Calu3 (cell line): ENCODE measurements around the gene RIMBP2. TPM values are rescaled to one million over a fixed set of nuclear protein-coding genes. Genes with fewer than 3 reads are reported as not detected.

Experiments
- BruUV-seq: library from RNA; stranded (reverse); fragments of 400-500 nt; replicated peaks from 2 replicates; lab custom pipeline; 2021; lab: Mats Ljungman, UMichigan
- CTCF ChIA-PET: fragments of 300-600 bp; sonication (Branson Sonifier 250); formaldehyde crosslinking; loops from one replicate; lab custom pipeline; 2022; ENCODE audit warnings: antibody characterized with exemption; lab: Charles Lee
- DNase-seq: peaks from one replicate; pipeline ENCODE4 v3.0.0; 2022
- H3K27ac Mint-ChIP-seq: one replicate; pipeline ENCODE4 v1.8.0; 2022; ENCODE audit warnings: mixed read lengths; ENCODE audit not compliant: unreplicated experiment
- H3K27me3 Mint-ChIP-seq: one replicate; pipeline ENCODE4 v1.8.0; 2022; ENCODE audit warnings: mixed read lengths; ENCODE audit not compliant: unreplicated experiment
- H3K36me3 Mint-ChIP-seq: one replicate; pipeline ENCODE4 v1.8.0; 2022; ENCODE audit warnings: mild to moderate bottlenecking, moderate library complexity, mixed read lengths; ENCODE audit not compliant: insufficient read depth, unreplicated experiment
- H3K4me1 Mint-ChIP-seq: one replicate; pipeline ENCODE4 v1.8.0; 2022; ENCODE audit warnings: mild to moderate bottlenecking, low read depth, mixed read lengths; ENCODE audit not compliant: unreplicated experiment
- H3K4me3 Mint-ChIP-seq: one replicate; pipeline ENCODE4 v1.8.0; 2022; ENCODE audit warnings: mild to moderate bottlenecking, low read depth, moderate library complexity, mixed read lengths; ENCODE audit not compliant: unreplicated experiment
- H3K9me3 Mint-ChIP-seq: one replicate; pipeline ENCODE4 v1.8.0; 2022; ENCODE audit warnings: low read depth, mixed read lengths; ENCODE audit not compliant: unreplicated experiment
- intact Hi-C: fragments of 100-400 bp; cut with micrococcal nuclease; formaldehyde crosslinking; loops from one replicate; pipeline ENCODE4 v1.10.0; 2022; ENCODE audit not compliant: unreplicated experiment
- total RNA-seq: library from RNA; stranded (reverse); gene quantifications from 2 replicates; pipeline ENCODE4 v1.2.3, GENCODE V29; 2022
- TF ChIP-seq, protein P1 (sequence below): fragments of 200-600 bp; IDR thresholded peaks from one replicate; pipeline ENCODE4 v1.8.0; 2022; ENCODE audit warnings: antibody characterized with exemption; ENCODE audit not compliant: unreplicated experiment

RIMBP2 gene
- total RNA-seq, 1 experiment from 2014 or later: 6.1 TPM

DNA sequence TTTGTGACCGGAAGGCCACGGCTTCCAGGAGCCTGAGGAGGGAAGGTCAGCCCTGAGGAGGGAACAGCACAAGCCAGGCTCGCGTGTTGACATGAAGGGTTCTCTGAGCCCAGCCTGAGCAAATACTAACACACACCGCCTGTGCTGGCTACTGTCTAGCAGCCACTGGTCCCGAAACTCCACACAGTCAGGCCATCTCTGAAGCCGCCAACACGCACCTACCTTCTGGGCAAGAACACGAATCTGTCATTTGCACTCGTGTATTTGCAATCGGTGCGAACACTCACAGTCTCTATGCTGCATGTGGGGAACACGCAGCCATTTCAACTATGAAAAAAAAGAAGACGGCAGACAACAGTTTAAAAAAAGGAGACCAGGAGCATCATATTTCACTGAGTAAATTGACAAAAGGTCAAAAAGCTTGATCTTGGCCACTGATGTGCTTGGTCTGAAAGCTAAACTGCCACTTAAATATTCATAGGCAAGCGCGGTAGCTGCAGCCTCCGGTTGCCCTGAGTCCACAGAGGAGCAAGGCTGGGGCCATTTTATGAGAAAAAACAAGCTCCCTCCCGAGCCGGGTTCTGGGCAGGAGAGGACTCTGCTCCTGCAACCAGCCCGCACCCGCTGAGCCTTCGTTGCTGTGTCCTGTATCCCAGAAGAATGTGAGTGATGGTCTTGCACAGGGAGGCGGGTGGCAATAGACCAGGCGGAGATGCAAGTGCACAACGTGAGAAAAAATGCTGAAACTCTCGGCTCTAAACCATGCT is 57.8 kb downstream of the RIMBP2 start:
- CTCF ChIA-PET: no interaction called here
- H3K27me3 Mint-ChIP-seq: no peaks in the 10 kb centered on the region
- no peak overlapping the region for H3K4me3 Mint-ChIP-seq
- H3K4me1 Mint-ChIP-seq: no peaks in the 10 kb centered on the region
- H3K27ac Mint-ChIP-seq: no peak overlapping the region
- no peaks in the 10 kb centered on the region for H3K36me3 Mint-ChIP-seq
- peaks cover 22% of the 10 kb centered on the region for H3K9me3 Mint-ChIP-seq
- DNase-seq: no peak
- BruUV-seq: no TSS peak
- TF ChIP-seq, protein P1, sequence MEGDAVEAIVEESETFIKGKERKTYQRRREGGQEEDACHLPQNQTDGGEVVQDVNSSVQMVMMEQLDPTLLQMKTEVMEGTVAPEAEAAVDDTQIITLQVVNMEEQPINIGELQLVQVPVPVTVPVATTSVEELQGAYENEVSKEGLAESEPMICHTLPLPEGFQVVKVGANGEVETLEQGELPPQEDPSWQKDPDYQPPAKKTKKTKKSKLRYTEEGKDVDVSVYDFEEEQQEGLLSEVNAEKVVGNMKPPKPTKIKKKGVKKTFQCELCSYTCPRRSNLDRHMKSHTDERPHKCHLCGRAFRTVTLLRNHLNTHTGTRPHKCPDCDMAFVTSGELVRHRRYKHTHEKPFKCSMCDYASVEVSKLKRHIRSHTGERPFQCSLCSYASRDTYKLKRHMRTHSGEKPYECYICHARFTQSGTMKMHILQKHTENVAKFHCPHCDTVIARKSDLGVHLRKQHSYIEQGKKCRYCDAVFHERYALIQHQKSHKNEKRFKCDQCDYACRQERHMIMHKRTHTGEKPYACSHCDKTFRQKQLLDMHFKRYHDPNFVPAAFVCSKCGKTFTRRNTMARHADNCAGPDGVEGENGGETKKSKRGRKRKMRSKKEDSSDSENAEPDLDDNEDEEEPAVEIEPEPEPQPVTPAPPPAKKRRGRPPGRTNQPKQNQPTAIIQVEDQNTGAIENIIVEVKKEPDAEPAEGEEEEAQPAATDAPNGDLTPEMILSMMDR: no peak
- intact Hi-C loops: no loop called here

- no TSS peak for BruUV-seq
- Mint-ChIP-seq H3K27ac (no peak overlapping the region), H3K9me3 (peaks cover 31% of the 10 kb centered on the region), H3K4me1 (no peaks in the 10 kb centered on the region), H3K4me3 (no peak overlapping the region), H3K27me3 (no peaks in the 10 kb centered on the region), H3K36me3 (no peaks in the 10 kb centered on the region)
- CTCF ChIA-PET: no interaction called here
- TF ChIP-seq, protein P1: no peak
- DNase-seq: no peak
- intact Hi-C loops: no loop called here
Observed at GRCh38 chr12:130656411-130656810, 59.7 kb downstream of the RIMBP2 start.

DNA sequence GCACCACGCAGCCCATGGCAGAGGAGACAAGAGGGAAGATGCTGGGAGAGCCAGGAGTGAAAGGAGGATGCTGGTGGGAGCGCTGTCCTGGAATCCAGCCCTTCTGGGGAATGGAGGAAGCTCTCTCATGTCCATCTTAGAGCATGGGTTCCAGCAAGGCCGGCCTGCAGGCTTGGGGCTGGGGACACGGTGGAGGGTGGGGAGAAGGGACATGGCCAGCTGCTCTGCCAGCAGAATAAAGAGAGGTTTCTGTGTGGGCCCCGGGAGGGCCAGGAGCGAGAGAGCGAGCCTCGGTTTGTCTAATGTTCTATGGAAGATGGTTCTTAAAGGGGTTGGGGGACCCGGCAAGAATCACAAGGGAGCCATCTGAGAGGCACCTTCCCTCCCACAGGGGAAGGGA is 60.2 kb downstream of the RIMBP2 start:
- H3K4me3 Mint-ChIP-seq: no peak overlapping the region

GRCh38 chr12:130655010-130655409 is 61.1 kb downstream of the RIMBP2 start:
- no peak for DNase-seq
- no peak overlapping the region for H3K27ac Mint-ChIP-seq
- H3K4me3 Mint-ChIP-seq: no peak overlapping the region
- CTCF ChIA-PET: interaction anchor here (0.6 kb wide), 1 partner anchor 170 kb away, joined by 3 read pairs; no protein-coding TSS in a partner anchor
- no TSS peak for BruUV-seq
- intact Hi-C loops: no loop called here
- H3K4me1 Mint-ChIP-seq: no peaks in the 10 kb centered on the region
- peaks cover 34% of the 10 kb centered on the region for H3K9me3 Mint-ChIP-seq
- H3K27me3 Mint-ChIP-seq: no peaks in the 10 kb centered on the region
- TF ChIP-seq, protein P1: no peak
- H3K36me3 Mint-ChIP-seq: no peaks in the 10 kb centered on the region

More for the DNA sequence above, 60.2 kb downstream of the RIMBP2 start:
- Mint-ChIP-seq H3K9me3 (peaks cover 31% of the 10 kb centered on the region), H3K27me3 (no peaks in the 10 kb centered on the region), H3K36me3 (no peaks in the 10 kb centered on the region), H3K27ac (no peak overlapping the region), H3K4me1 (no peaks in the 10 kb centered on the region)
- BruUV-seq: no TSS peak
- TF ChIP-seq, protein P1: no peak
- DNase-seq: no peak
- CTCF ChIA-PET: interaction anchor here (0.6 kb wide), 2 partner anchors 169 to 1291 kb away, joined by 3 to 5 read pairs; no protein-coding TSS in a partner anchor
- intact Hi-C loops: no loop called here
